ENCODE measurements around the gene CRYBB1. TPM values are rescaled to one million over a fixed set of nuclear protein-coding genes. Genes with fewer than 3 reads are reported as not detected.
A peak's percentile ranks its signal among the peaks of the same experiment; 100 is the strongest.

Gene CRYBB1
- polyA plus RNA-seq, 4 donors = 0.77 to 1.2 (median 0.86) TPM

GRCh38 chr22:26610072-26610958, 7.5 kb downstream of the CRYBB1 start:
- DNase-seq (ENCODE audit: low read depth in 4 of 4, low spot score in 3 of 4) = no peak

DNA sequence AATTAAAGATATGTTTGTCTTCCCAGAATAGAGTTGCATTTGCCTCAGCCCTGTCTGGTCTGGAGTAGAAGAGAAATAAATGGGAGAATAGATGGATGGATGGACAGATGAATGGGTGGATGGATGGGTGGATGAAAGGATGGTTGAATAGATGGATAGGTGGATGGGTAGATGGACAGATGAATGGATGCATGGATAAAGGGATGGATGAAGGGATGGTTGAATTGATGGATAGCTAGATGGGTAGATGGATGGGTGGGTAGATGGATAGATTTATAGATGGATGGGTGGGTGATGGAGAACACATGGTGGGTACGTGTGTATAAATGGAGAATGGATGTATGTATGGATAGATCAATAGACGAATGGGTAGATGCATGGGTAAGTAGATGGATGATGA, 8.5 kb downstream of the CRYBB1 start:
- no peak for DNase-seq (ENCODE audit: low read depth in 4 of 4, low spot score in 3 of 4)

DNA sequence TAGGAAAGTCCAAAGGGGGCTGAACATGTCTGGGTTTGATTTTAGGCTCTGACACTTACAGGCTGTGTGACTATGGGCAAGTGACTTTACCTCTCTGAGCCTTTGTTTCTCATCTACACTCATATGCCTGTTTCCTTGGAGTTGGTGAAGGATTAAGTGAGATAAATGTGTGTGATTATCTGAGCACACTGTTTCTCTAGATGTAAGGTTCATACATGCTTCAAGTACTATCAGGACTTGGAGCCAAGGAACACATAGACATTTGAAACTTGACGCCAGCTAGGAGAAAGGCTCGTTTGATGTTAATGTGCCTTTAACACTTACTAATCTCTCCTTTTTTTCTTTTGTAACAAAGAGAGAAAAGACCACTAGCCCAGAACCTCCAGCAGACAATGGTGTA, 9.7 kb downstream of the CRYBB1 start:
- DNase-seq (ENCODE audit: low read depth in 4 of 4, low spot score in 3 of 4) = no peak

DNA sequence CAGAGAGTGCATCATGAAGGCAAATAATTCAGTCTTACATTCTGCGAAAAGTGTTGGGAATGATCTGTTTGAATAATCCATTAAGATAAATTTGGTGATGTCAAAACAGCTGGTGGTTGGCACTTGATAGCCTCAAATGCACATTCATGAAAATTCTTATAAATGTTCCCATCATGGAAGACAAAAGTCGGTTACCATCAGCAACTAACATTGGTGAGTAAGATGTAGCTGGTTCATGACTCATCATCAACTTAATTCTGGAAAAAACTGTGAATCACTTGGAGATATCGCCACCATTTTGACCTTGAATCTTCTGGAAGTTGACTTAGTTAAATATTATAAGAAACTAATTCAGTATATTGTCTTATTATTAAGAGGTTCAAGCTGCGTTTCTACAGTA, 11.2 kb downstream of the CRYBB1 start:
- DNase-seq (ENCODE audit: low read depth in 4 of 4, low spot score in 3 of 4) = no peak

DNA sequence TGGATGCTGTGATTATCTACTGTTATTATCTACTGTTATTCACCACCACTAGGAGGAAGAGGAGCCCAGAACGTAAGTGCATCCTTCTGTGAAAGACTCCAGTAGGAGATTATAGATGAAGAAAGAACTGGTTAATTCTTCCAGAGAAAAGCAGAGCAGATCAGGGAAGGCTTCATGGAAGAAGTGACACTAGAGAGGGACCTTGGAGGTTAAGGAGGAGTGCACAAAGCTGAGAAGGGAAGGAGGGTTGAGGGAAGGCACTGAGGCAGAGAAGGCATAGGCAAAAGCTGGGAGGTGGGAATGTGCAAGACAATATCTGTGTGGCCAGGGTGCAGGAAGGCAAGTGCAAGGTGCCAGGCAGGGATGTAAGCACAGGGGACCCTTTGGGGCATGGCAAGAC, 13.5 kb downstream of the CRYBB1 start:
- DNase-seq (ENCODE audit: low read depth in 4 of 4, low spot score in 3 of 4) = no peak

DNA sequence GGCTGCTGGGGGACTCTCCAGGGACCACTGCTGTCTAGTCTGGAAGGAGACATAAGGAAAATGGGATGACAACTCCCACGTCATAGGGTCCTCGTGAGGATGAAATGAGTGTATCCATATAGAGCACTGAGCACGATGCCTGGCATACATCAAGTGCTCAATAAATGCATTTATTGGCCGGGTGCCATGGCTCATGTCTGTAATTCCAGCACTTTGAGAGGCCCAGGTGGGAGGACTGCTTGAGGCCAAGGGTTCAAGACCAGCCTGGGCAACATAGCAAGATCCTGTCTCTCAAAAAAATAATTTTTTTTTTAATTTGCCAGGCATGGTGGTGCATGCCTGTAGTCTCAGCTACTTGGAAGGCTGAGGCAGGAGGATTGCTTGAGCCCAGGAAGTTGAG, 15.7 kb downstream of the CRYBB1 start:
- no peak for DNase-seq (ENCODE audit: low read depth in 4 of 4, low spot score in 3 of 4)

- no peak for DNase-seq (ENCODE audit: low read depth in 4 of 4, low spot score in 3 of 4)
Measured at GRCh38 chr22:26601726-26602125, 16.1 kb downstream of the CRYBB1 start.

DNA sequence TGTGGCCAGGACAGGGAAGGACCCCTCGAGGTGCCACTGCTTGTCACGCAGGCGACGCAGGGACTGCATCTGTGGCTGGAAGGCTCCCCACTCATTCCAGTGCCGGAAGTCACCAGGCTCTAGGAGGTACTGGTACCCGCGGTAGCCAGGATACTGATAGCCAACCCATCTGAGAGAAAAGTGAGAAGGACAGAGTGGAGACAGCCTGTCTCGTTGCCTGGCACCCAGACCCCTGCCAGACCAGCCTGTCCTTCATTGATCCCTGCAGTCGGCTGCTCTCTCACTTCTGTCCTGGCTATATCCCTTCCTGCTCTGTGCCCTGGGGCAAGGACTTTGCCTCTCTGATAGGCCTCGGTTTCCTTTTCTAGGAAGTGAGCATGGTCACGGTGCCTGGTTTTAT, 18.3 kb downstream of the CRYBB1 start:
- DNase-seq (ENCODE audit: low read depth in 4 of 4, low spot score in 3 of 4) = no peak

- no peak for DNase-seq (ENCODE audit: low read depth in 4 of 4, low spot score in 3 of 4)
Measured at GRCh38 chr22:26597480-26597879, 20.3 kb downstream of the CRYBB1 start.

GRCh38 chr22:26597026-26597425, 20.8 kb downstream of the CRYBB1 start:
- DNase-seq (ENCODE audit: low read depth in 4 of 4, low spot score in 3 of 4) = no peak

- no peak for DNase-seq (ENCODE audit: low read depth in 4 of 4, low spot score in 3 of 4)
Measured at GRCh38 chr22:26593763-26594162, 24.1 kb downstream of the CRYBB1 start.

DNA sequence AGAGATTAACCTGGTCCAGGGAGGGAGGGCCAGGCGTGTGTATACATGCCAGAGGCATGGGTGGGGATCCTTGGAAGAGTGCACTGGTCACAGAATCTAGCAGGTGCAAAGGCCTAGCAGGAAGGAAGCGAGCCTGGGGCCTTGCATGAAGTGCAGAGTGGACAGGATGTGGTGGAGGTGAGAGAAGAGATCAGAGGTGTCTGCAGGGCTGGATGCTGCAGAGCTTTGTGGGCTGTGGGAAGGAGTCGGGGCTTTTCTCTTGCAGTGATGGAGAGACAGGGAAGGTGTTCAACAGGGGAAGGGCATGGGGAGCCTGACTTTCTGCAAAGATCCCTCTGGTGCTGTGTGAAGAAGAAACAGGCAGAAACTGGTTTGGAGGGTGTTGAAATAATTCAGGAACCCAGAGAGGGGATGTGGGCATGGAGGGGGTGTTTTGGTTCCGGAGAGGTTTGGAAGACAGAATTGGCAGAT, 25.4 kb downstream of the CRYBB1 start:
- DNase-seq (ENCODE audit: low read depth in 4 of 4, low spot score in 3 of 4) = no peak

DNA sequence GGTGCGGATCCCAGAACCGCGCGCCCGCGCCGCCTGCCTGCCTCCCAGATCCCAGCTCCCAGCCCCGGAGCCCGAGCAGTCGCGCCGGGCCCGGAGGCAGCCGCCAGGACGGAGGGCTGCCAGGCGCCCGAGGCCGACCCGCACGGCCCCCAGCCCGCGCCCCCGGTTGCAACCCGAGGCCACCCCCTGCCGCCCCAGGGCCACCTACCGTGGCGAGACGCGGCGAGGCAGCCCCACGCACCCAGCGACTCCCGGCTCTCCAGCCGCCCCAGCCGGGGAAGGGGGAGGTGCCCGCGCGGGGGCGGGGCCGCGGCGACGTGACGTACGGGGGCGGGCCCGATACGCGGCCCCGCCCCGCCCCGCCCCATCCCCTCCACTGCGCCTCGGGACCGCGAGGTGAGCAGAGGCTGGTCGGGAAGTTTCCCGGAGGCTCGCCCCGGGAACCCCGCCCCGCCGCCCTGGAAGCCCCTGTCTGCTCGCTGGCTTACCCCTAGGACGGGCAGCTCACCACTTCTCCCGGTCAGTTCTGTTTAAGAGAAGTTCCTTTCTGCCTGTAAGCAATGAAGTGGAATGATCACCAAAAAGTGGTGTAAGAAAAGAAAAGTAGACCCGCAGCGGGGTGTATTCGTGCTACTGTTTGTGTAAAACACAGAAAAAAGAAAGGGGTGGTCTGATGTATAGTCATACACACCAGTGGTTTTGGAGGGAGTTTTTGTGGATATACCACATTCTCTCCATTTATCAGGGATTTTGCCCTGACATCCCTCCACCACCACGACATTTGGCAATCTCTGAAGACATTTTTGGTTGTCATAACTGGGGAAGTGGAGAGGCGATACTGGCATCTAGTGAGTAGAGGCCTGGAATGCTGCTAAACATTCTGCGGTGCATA, 27.7 kb downstream of the CRYBB1 start, which contains the start of gene TPST2:
TPST2 (minus strand) TSS at position 288 of the 892 bp plus-strand sequence. CDS start 48,502 bp downstream, outside the sequence.
- peak; percentile 54 to 73 (median 71) for DNase-seq (ENCODE audit: low read depth in 4 of 4, low spot score in 3 of 4)

- no peak for DNase-seq (ENCODE audit: low read depth in 4 of 4, low spot score in 3 of 4)
Measured at GRCh38 chr22:26589367-26589844, 28.4 kb downstream of the CRYBB1 start.

DNA sequence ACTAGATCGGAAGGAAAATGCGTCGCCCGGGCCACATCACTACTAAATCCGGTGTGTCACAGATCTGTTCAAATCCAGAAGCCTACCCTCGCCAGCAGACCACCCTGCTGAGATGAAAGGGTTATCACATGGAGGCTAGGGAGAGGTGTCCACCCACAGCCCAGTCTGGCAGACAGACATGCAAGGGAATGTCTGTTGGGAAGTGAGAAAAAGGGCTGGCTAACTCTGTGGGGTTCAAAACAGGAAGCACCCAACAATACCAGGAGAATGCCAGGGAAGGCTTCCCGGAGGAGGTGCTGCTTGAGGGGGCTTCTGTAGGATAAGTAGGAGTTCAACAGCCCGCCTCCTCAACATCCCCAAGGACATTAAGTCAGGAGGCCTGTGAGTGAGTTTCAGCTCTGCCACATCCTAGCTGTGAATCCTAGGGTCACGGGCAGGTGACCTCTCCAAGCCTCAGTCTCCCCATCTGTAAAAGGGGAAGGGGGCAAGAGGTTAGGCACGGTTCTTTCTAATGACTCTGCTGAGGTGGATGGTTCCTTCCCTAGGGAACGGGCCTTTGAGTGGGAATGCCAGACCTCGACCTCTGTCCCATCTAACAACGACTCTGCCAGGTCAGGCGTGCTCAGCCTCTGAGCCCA, 29.0 kb downstream of the CRYBB1 start:
- DNase-seq (ENCODE audit: low read depth in 4 of 4, low spot score in 3 of 4) = no peak

- DNase-seq (ENCODE audit: low read depth in 4 of 4, low spot score in 3 of 4) = no peak
Measured at GRCh38 chr22:26587991-26588613, 29.7 kb downstream of the CRYBB1 start.

DNA sequence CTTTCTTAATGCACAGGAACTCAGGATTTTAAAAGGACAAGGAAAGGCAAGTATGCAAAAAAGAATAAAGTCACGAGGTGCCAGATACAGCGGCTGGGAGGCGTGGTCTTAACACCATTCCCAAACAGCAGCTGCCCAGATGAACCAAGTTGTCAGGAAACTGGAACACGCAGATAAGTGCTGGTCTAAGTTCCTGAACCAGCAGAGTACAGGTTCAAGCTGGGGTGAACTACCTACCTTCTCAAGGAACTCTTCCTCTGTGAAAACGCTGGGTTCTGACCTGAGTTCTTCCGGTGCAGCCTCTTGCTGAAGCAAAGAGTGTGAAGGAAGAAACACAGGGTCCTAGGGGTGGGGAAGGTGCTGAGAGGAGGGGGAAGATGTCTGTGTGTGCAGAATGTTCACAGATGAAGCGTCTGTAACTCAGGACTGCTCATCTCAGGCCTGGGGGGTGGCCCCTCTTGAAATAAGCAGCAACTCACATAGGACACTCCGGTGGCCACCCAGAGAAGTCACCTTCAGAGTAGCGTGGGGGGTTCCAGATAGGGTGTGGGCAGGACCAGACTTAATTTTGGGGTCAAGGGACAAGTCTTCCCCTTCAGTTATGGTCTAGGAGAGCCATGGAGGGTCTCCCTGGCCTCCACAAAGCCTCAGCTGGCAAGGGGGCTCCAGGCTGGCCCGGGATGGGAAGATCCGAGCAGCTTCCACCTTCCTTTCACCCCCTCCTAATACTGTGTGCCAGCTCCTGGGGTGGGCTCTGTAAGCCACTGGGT, 31.1 kb downstream of the CRYBB1 start:
- DNase-seq (ENCODE audit: low read depth in 4 of 4, low spot score in 3 of 4) = no peak

DNA sequence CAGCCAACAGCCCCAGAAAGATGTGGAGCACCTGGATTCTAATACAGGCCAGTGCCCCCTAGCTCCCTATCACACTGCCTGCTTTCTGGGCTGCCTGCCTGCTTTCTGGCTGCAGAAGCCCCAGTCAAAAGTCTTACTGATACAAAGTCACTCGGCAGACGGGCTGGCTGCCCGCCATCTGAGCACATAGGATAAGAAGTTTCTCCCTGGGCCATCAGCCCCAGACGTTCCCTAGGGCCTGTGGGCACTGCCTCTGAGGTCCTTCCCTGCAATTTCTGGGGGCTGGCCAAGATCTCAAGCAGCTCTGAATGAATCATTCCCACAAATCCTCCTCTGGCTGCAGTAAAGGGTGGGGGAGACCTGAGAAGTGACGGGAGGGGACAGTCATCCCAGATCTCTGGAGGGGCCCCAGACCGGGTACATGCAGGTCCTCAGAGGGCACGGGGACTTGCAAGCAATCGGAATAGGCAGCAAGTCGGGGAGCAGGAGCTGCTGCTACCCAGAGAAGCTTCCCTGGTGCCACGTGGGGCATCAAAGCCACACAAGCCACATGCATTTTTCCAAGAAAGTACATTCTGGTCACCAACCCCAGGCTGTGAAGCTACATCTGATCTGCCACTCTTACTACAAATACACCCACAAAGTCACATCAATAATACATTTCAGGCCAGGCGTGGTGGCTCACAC, 32.6 kb downstream of the CRYBB1 start:
- DNase-seq (ENCODE audit: low read depth in 4 of 4, low spot score in 3 of 4) = no peak

DNA sequence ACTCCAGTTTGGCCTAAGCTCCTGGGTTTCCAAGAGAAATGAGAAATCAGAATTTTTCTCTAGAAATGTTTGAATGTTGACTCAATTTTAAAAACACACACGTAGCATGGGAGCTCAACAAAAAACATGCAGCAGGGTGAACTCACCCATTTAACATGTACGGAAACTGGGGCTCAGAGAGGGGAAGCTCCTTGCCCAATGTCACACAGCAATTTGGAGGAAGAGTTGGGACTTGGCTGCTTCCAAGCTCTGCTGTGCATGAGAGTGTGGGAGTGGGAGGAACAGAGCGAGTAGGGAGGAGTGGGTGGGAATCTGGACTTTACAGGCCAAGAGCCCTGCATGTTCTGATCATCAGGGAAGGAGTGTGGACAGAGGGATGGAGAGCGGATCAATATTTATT, 33.8 kb downstream of the CRYBB1 start:
- no peak for DNase-seq (ENCODE audit: low read depth in 4 of 4, low spot score in 3 of 4)

Measured in right renal pelvis (tissue), 4 donors.